Stimulated activated naive CD4-positive, alpha-beta T cell (primary cell): ENCODE measurements around the gene CD320.
A peak's percentile ranks its signal among the peaks of the same experiment; 100 is the strongest.
"Not testable (repeated sequence)": the region's sequence is repeated elsewhere in the genome, so short reads cannot be mapped to it uniquely, and the experiment has no call there.

Experiments
- DNase-seq, 6 experiments: peaks; one replicate each; lab custom pipeline; 2025; lab: John Stamatoyannopoulos, UW

Gene CD320

GRCh38 chr19:8308891-8309291, 733 bp upstream of the CD320 start:
- no peak for DNase-seq

- DNase-seq = no peak
Observed at GRCh38 chr19:8307400-8307964, 676 bp downstream of the CD320 start.

GRCh38 chr19:8306235-8307054, 1.7 kb downstream of the CD320 start:
- no peak for DNase-seq

GRCh38 chr19:8305798-8306197, 2.4 kb downstream of the CD320 start:
- DNase-seq = no peak

DNA sequence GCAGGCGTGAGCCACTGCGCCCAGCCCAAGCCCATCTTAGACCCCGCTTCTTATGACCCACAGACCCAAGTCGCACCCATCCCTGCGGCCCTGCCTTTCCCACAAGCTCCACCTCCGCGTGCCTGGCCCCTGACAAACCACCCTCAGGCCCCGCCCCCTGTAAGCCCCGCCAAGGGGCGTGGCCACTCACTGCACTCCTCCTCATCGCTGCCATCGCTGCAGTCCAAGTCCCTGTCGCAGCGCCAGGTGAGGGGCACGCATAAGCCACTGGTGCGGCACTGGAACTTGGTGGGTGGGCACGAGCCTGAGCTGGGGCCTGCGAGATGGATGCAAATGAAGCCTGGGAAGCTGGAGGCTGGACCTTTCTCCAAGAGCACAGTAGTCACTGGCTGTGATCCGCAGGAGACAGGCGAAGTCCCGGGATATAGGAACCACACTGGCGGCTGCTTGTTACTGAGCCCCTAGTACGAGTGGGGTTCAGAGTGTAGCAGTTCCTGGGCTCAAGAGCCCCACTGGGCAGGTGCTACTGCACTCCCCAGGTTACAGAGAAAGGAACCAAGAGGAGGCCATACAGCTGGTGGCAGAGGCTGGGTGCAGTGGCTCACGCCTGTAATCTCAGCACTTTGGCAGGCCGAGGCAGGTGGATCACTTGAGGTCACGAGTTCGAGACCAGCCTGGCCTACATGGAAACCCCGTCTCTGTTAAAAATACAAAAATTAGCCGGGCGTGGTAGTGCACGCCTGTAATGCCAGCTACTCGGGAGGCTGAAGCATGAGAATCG, 3.1 kb downstream of the CD320 start:
- peak in 1 of 6 experiments; percentile 14 for DNase-seq

DNA sequence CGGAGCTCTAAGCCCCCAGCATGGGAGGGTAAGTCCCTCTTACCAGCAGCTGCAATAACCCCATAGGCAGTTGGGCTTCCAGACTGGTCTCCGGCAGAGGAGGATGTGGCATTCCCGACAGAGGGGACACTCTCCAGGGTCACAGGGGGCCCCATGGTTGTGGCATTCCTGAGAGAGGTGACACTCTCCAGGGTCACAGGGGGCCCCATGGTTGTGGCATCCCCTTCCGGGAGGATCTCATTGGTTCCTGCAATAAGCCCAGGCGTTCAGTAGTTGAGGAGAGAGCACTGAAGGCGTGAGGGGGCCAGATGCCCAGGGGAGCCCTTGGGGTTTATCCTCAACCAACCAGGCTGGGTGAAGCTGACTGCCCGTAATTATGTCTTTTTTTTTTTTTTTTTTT, 5.4 kb downstream of the CD320 start:
- no peak for DNase-seq

DNA sequence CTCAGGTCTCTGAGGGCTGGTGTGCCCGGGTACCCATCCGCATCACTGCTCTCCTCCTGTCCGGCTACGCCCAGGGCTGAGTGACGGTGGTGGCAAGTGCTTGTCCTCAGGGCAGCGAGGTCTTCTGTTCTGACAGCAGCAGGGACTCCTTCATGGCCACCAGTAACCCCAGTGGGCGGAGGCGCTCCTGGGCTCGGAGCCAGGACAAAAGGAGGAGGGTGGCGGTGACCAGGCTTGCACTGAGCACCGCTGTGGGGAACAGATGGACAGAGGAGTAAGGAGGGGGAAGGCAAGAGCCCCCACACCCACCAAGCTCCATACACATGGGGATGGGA, 5.8 kb downstream of the CD320 start:
- DNase-seq = no peak

DNA sequence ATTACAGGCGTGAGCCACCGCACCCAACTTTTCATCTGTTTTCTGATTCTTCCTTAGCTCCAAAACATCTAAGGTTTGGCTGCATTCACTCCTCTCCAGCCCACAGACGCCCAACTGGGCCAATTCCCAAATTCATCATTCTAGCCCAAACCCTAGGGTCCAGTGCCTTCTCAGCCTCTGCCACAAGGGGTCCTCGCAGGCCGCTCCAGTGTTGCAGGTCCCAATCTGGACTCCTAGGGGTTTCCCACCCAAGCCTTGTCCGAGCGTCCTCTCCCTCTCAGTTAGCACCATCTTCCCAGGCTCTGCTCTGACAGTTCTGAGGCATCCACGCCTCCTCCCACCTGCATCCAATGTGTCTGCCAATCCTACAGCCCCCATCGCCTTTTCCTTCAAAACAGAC, 16.8 kb downstream of the CD320 start:
- not testable (repeated sequence) for DNase-seq

- not testable (repeated sequence) for DNase-seq
Observed at GRCh38 chr19:8276508-8276907, 31.6 kb downstream of the CD320 start.

GRCh38 chr19:8269724-8270123, 38.4 kb downstream of the CD320 start:
- DNase-seq = no peak

DNA sequence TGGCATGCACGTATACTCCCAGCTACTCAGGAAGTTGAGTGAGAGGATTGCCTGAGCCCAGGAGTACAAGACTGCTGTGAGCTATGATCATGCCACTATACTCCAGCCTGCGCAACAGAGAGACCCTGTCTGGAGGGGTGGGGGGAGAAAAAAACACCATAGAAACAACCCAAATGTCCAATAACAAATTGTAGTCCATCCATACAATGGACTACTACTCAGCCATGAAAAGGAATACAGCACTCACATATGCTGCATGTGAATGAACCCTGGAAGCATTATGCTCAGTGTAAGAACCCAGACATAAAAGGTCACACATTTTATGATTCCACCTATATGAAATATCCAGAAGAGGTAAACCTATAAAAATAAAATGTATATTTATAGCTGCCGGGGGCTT, 42.3 kb downstream of the CD320 start:
- DNase-seq = no peak

- not testable (repeated sequence) for DNase-seq
Observed at GRCh38 chr19:8264248-8264647, 43.9 kb downstream of the CD320 start.

DNA sequence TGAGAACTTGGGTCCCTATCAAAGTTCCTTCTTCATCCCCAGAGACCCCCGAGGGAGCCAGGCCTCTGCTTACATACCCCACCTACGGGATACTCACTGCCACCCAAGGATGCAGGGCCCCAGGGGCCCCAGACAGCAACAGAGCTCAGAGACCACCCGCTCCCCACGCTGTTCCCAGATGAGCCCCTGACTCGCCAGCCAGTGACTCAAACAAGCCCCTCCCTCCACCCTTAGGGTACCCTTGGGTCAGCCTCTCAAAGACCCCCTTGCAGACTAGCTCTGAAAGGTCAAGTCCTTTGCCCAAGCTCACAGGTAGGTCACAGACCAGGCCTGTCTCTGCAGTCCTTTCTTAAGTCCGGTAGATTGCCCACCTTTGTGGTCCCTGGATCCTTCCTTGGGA, 45.7 kb downstream of the CD320 start:
- DNase-seq = no peak

GRCh38 chr19:8261881-8262280, 46.3 kb downstream of the CD320 start:
- no peak for DNase-seq

- DNase-seq = no peak
Observed at GRCh38 chr19:8261347-8261746, 46.8 kb downstream of the CD320 start.

DNA sequence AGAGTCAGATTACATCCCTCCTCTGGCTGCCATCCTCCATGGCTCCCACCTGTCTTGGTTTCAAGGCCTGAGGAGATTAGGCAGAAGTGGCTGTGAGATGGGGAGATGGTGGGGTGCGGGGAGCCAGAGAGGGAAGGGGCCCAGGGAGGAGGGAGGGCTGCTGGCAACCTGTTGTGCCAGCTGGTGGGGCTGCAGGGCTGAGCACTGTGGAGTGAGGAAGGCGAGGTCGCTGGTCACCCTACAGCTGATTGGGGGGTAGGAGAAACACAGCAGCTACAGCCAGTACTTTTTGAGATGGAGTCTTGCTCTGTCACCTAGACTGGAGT, 48.3 kb downstream of the CD320 start:
- no peak for DNase-seq

- DNase-seq = no peak
Observed at GRCh38 chr19:8259142-8259921, 48.8 kb downstream of the CD320 start.

DNA sequence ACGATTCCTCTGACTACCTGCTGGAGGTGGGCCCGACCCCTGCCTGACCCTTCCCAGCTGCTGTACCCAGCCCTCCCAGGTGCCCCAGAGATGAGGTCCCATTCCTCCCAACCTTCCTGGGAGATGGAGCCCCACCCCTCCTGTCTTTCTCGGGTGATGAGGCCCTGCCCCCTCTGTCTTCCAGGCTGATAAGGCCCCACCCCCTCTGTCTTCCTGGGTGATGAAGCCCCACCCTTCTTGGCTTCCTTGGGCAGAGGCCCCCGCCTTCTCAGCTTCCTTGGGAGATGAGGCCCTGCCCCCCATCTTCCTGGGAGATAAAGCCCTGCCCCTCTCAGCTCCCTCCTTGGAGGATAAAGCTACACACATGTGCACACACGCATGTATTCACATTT, 51.1 kb downstream of the CD320 start:
- no peak for DNase-seq

GRCh38 chr19:8256276-8257051, 51.7 kb downstream of the CD320 start:
- DNase-seq = no peak

DNA sequence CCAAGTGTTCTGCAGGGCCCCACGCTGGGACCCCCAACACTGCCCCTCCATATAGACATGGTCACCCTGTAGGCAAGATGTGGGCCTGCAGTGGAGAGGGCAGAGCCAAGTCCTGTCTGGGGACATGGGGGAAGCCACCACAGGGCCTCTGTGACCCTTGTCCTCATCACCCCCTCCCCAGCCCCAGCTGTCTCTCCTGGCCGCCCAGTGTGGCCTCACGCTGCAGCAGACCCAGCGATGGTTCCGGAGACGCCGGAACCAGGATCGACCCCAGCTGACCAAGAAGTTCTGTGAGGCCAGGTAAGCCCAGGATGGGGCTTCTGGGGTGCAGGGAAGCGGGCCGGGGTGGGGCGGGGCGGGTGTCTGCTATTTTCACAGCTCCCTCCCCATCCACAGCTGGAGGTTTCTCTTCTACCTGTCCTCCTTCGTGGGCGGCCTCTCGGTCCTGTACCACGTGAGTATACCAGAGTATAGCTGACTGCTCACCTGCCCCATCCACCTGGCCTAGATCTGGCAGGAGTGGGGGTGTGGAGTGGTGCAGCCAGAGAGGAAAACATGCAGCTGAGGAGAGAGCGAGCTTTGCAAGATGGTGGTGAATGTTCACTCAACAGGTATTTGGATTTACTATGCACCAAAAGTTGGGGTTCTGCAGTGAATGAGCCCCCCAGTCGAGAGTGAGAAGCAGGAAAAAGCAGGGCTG, 52.6 kb downstream of the CD320 start:
- no peak for DNase-seq
